G401 (cell line): Measurements from ENCODE around the gene MGAT3. TPM values are rescaled to one million over a fixed set of nuclear protein-coding genes. Genes with fewer than 3 reads are reported as not detected.
A peak's percentile ranks its signal among the peaks of the same experiment; 100 is the strongest.

ENCODE experiments used
- DNase-seq: peaks from one replicate; pipeline ENCODE4 v3.0.0-alpha.2; 2015; ENCODE audit warnings: low spot score
- in situ Hi-C: cut with HindIII; loops from 2 replicates; pipeline ENCODE4 v1.10.0; 2016; ENCODE audit warnings: low sequenced_read_pairs, mixed read lengths
- total RNA-seq: library from RNA; depleted of rRNA; stranded (reverse); fragments of >200 nt; shearing (Covaris generic); gene quantifications from 2 replicates; pipeline ENCODE4 v1.2.3, GENCODE V29; 2014

MGAT3 gene
- total RNA-seq, 1 experiment from 2014 or later = 18.6 TPM

DNA sequence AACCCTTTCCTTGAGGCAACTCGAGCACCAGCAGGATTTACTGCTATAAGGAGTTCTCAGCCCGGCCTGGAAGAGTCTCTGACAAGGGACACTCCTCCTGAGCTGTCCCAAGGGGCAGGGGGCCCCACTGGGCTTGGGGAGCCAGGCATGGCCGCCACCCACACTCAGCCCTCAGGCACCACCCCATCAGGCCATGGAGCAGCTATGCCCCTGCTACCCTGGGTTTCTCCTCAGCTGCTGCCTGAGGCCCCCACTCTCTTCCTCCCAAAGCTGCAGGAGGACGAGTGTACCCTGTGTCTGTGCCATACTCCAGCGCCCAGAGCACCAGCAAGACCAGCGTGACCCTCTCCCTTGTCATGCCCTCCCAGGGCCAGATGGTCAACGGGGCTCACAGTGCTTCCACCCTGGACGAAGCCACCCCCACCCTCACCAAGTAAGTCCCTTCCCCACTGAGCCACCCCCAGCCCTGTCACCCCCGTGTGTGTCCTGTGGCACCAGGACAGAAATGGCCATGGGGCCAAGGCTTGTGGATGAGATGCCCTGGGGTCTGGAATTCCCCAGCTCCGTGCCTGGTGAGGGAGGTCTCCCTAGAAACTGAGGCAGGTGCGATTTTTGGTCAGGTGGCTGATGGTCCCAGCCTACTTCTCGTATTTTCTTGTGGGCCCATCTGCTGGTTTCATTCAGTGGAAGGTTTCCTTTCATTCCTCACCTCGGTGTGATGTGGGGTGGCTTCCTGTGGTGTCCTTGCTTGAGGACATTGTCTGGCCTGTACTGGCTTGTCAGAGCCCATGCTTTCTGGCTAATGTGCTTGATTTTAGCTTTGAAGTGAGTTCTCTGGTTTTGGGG, 28.8 kb upstream of the MGAT3 start:
- DNase-seq = no peak
- in situ Hi-C loops = no loop called here

DNA sequence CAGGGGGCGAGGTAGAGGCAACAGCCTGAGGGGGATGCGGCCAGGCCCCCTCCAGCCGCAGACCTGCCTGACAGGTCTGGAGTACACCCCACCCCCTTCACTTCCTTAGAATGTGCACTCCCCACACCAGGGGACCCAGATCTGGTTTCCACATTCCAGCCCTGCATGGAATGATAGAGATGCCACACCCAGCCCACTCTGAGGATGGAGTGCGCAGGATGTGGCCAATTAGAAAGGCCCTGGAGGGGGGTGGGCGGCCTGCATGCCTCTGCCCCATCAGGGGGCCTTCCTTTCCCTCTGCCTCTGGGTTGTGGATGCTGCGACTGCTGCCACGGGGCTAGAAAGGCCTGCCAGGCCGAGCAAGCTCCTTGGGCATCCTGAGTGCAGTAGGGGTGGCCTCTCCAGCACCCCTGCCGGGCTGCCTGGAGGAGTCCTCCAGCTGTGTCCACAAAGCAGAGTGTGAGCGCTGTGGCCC, 28.2 kb upstream of the MGAT3 start:
- in situ Hi-C loops = no loop called here
- DNase-seq = no peak

DNA sequence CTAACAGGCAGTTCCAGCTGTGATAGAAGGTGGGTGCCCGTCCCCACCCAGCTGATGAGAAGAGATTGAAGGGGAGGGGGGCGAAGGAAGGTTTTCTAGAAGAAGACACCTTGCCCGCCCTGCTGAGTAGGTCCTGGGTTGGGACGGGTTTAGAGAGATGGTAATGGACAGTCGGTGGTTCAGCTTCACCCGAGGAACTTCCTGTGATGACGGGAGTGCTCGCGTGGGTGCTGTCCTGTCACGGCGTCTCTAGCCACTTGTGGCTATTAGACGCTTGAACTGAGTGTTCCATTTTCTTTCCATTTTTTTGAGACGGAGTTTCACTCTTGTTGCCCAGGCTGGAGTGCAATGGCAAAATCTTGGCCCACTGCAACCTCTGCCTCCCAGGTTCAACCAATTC, 27.6 kb upstream of the MGAT3 start:
- in situ Hi-C loops = no loop called here
- DNase-seq = no peak

DNA sequence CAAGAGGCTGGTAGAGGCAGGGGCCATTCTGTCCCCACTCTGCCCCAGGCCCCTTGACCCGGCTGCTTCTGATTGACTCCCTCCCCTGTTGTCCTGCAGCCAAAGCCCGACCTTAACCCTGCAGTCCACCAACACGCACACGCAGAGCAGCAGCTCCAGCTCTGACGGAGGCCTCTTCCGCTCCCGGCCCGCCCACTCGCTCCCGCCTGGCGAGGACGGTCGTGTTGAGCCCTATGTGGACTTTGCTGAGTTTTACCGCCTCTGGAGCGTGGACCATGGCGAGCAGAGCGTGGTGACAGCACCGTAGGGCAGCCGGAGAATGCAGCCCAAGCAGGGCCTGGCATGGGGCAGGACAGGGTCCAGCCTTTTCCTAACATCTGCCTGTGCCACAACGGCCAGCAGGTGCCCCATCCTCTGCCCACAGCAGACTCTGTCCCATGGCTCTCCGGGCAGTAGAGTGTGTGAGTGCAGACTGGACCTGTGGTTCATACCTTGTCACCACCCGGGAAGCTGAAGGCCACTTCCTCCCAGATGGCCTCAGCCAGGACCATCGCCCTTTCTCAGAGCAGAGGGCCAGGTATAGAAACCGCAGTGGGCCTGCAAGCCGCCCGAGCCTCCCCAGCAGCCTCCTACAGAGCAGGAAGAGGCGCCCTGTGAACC, 26.8 kb upstream of the MGAT3 start:
- no peak for DNase-seq
- in situ Hi-C loops = no loop called here

DNA sequence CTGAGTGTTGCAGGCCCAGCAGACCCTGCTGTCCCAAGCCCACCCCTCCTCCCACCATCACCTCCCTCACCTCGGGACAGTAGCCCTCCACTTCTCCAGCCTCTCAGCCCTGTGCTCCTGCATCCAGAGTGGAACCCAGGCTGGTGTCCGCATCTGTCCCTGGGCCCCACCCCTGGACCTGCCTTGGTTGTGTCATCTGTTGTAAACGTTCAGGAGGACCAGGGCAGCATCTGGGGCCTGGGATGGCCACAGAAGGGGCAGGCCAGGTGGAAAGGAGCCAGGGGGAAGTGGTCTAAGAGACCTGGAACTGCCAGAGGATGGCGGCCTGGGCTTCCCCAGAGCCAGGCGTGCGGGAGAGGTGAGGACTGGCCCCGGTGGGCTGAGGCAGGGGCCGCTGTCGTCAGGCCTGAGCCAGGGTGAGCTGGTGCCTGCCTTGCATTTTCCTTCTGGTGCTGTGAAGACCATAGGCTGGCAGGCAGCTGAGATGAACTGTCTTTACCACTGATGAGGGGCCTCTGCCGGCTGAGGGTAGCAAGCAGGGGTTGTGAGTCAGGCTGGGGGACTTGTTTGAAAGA, 26.1 kb upstream of the MGAT3 start:
- no peak for DNase-seq
- in situ Hi-C loops = no loop called here

DNA sequence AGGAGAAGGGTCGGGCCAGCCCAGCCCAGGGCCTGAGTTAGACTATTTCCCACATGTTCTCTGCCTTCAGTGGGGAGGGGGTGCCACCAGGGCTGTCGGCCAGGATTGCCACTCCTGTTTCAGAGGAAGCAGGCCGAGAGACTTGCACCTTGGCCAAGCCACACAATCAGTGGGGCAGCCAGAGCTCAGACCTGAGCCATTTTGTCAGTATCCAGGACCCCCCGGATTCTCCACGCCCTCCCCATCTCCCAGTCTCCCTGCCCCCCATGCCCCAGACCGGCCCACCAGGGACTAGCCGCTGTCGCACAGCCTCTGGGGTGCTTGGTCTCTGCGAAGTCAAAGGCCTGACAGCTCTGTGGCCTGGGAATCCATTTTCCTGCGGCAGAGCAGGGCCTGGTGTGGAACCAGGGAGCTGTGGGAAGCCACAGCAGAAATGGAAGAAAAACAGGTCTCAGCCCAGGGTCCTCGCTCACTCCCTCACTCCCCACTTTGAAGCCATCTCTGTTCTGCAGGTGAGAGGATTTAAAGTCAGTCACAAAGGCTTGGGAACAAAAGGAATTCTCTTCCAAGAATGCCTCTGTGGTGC, 25.5 kb upstream of the MGAT3 start:
- no peak for DNase-seq
- in situ Hi-C loops = no loop called here

DNA sequence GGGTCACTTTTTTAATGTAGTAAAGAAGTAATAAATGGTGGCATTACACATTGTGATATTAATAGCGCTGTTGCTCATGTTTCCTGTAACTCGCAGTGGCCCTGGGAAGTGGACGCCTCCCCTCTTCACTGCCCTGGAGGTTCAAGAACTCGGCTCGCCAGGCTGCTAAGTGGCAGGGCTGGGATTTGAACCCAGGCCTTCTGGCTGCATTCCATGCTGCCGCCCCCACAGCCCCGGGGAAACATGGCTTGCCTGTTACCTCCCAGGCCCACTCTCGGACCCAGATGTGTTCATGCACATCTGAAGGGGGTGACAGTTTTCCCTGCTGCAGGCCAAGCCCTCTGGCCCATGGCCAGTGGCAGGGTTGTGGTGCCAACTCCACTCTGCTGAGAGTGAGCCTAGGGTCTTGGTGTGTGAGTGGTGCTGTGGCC, 25.0 kb upstream of the MGAT3 start:
- in situ Hi-C loops = no loop called here
- no peak for DNase-seq

DNA sequence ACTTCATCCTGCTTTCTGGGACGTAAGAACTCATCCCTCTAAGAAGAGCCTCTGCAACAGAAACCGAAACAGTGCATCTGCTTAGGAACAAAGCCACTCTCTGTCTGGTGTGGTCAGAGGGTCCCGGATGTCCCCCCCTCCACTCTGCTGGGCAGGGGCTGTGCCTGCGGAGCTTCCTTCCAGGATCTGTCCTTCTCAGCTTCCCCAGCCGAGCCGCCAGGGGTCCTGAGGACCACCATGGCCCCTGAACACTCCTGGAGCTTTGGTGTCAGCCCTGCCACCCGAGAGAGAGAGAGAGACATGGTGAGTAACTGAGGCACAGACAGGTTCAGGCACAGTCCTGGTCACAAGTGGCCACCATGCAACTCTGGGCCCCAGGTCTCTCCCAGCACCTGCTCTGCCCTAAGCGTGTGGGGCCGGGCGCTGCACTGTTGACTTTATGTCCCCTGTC, 24.4 kb upstream of the MGAT3 start:
- no peak for DNase-seq
- in situ Hi-C loops = no loop called here

DNA sequence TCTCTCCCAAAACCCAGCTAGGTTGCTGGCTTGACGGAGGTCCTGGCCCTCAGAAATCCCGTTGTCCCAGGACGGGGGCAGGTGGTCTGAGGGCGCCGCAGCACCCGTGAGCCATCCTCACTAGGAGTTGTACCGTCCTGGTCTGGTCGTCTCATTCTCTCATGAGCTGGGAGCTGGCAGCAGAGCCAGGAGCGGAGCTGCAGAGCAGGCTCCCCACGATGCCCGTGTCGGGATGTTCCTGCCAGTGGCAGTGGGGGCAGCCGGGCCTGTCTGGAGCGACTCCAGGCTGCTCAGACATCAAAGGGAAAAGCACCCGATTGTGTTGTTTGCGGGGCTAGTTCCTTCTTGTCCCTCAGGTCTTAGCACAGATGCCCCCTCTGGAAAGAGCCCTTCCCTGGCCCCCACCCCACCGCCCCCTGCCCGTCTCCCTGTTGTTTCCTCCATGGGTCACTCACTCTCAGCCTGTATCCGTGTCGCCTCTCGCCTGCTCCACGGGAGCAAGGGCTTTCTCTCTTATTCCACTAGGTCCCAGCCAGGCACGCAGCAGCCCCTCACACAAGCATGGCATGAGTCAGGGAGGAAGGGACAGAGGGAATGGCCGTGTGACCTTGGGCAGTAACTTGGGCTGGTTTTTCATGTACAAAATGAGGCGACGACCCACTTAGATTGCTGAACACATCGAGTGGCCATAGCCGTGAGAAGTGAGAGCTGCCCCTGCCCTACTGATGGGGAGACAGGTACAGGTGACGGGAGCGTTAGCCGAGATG, 23.2 kb upstream of the MGAT3 start:
- in situ Hi-C loops = no loop called here
- DNase-seq = peak; percentile 77

DNA sequence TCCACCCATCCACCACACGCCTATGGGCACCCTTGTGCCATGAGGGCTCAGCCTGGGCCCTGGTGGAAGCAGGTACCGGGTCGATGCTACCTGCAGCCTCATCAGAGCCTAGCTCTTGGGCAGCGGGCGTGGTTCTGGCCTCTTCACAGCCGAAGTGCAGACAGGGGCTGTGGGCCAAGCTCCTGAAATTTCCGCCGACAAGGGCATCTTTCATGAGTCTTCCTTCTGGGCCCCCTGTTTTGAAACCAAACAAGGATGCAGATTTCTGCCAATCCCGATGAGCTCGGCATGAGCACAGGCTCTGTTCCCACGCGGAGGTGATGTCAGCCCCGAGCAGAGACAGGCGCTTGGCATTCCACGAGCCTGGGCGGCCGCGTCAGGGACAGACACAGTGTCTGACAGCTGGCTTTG, 22.6 kb upstream of the MGAT3 start:
- peak; percentile 71 for DNase-seq
- in situ Hi-C loops = no loop called here

DNA sequence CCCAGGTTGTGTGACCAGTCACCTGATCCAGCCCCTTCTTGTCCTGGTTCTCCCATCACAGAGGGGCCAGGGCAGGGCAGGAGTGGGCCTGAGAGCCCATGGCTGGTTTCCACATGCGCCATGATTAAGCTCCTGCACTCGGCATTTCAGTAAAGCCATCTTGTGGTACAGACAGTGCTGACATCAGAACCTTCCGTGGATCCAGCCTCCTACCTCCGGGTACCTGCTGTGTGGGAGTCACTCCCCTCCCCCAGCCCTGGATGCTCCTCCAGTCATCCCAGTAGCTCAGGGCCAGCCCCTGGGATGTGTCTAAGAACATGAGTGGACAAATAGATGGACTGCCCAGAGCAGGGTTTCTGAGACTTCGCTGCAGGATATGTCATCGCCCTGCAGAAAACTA, 22.1 kb upstream of the MGAT3 start:
- no peak for DNase-seq
- in situ Hi-C loops = no loop called here

DNA sequence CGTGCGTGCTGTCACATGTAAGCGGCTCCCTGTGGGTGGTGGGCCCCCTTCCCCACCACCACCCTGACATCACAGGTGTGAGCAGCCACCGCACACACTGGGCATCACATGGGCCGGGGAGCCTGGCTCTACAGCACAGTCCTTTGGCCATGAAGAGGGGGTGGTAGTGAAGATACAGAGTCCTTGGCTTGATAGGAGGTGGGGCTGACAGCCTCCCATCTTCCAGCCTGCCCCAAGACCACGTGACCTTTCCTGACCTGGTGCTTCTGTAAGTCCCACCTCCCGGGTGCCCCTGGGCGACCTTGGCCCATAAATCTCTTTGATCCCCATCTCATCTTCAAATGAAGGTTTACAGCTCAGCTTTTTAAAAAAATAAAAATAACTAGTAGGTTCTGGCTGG, 21.2 kb upstream of the MGAT3 start:
- in situ Hi-C loops = no loop called here
- DNase-seq = no peak

DNA sequence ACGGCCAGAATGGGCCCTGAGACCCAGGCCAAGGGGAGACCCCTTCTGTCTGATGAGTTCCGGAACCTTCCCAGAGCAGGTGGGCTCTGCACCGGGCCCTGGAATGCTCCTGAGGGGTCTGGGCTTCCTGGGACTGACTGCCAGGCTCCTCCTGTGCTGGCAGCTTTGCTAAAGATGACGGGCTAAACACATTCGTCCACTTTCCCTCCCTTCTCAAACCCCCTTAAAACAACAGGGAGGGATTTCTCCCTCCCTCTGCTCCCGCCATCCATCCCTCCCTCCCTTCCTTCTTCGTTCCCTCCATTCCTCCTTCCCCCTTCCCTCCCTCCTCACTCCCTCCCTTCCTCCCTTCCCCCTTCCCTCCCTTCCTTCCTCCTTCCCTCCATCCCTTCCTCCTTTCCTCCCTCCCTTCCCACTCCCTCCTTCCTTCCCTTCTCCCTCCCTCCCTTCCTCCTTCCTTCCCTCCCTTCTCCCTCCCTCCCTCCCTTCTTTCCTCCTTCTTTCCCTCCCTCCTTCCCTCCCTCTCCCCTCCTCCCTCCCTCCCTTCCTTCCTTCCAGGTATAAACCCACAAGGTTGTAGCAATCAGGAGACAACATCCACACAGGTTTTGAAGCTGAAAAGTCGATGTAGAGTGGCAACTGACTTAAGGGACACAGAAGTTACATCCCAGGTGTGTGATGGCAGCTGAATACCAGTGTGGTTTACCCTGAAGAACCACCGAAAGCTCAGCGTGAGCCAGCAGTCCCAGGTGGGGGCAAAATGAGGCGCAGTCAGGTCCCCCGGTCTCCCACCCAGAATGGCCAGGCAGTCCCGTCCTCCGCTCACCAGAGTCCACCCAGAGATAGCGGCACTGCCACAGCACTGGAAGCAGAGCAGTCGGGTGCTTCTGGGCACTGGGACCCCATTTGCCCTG, 18.8 kb upstream of the MGAT3 start:
- in situ Hi-C loops = no loop called here
- DNase-seq = no peak

DNA sequence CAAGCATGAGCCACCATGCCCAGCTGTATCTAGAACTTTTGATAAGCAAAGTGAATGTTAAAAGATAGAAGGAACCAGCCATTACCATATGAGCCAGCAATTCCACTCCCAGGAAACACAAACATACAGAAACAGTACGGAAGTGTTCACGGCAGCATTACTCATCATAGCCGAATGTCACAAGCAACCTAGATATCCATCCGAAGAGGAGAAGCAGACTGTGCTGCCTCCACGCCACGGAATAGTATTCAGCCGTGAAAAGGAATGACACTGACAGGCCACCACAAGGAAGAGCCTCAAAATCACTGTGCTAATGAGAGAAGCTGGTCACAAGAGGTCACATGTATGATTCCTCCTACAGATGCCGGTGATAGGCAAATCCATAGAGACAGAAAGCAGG, 17.6 kb upstream of the MGAT3 start:
- no peak for DNase-seq
- in situ Hi-C loops = no loop called here

DNA sequence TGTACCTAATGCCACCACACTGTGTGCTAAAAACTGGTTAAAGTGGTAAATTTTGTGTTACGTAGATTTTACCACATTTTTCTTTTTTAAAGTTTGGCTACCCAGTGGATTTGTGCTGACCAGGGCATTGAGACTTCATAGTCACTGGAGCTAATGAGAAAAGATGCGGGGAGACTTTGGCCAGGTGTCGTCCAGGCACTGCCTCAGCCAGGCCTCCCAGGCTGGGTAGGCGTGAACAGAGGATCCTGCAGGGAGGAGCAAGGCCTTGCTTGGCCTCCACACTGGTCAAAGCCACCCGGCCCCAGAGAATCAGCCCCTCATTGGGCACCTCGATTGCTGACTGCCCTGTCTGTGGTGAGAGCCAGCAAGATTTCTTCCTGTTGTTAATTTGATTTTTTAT, 13.4 kb upstream of the MGAT3 start:
- in situ Hi-C loops = no loop called here
- DNase-seq = no peak

DNA sequence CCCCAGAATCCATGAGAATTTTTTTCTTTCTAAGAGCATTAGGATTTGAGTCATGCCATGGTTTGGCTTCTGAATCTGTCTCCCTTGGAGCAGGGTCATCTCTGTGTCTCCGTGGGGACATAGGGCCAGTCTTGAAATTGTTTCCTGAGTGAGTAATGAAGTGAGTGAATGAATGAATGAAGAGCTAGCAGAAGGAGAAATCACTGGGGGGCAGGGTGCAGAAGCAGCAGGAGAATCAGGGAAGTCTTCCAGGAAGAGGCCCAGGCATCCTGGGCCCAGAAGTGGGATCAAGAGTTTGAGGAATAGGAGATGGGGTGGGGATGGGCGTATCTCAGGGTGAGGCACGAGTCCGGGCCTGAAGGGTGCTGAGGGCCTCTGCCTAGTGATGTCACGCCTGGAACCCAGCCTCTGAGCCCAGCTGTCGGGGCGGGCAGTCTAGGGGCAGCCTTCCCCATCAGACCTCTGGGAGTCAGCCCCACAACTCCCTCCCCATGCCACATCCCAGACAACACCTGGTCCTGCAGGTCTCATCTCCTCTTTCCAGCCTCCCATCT, 12.5 kb upstream of the MGAT3 start:
- in situ Hi-C loops = no loop called here
- DNase-seq = no peak

DNA sequence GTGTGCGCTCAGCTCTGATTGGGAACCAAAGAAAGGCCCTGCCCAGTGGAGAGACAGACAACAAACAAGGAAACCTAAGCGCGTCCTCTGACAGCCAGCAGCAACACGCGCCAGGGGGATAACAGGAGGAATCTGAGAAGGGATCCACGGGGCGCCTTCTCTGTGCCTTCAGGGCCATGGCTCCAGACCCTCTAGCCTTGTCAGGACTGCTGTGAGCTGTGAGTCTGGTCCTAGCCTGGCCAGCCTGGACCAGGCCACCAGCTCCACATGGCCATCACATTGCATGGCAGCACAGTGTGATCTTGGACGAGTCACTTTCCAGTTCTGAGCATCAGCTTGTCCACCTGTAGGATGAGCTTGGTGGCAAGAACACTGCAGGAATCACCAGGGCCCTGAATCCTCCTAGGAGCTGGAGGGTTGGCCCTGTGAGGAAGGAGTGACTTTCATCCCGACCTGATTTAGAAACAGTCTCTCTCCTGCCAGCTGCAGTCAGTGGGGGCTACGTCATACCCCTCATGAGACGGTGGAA, 11.8 kb upstream of the MGAT3 start:
- DNase-seq = no peak
- in situ Hi-C loops = no loop called here

DNA sequence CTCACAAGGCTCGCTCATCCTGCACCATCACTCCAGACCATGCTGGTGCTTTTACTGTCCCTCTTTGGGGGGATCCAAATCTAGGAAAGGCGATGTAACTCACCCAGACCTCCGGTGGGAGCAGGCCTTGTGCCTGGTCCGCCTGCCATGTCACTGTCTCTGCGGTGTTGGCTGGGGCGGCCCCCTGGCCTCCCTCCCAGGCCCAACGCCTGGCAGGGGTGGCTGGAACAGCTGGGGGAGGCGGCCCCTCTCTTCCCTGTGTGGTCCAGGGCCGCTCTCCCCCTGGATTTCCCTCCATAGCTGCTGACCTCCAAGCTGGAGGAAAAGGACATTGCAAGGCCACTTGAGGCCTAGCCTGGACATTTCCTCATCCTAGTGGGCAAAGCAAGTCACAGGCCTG, 11.1 kb upstream of the MGAT3 start:
- in situ Hi-C loops = no loop called here
- no peak for DNase-seq
